HepG2 (cell line): ENCODE results near the gene GGT7. TPM values are rescaled to one million over a fixed set of nuclear protein-coding genes. Genes with fewer than 3 reads are reported as not detected.

ENCODE experiments used
- AKNA ChIP-seq: sonication (generic); formaldehyde crosslinking; IDR thresholded peaks from 2 replicates; pipeline ENCODE4 v1.4.0; 2020; ENCODE audit warnings: missing genetic modification reagents, borderline replicate concordance
- ATF4 ChIP-seq, 2 experiments: fragments of 450-650 bp in 1 of 2; sonication (generic) in 1 of 2; formaldehyde crosslinking; IDR thresholded peaks; 2 replicates each; pipeline versions ENCODE4 v1.5.0 to v1.8.0; 2020 to 2022; ENCODE audit warnings: mild to moderate bottlenecking in 1 of 2, missing genetic modification reagents in 1 of 2
- BORCS8-MEF2B ChIP-seq: sonication (generic); formaldehyde crosslinking; IDR thresholded peaks from 2 replicates; pipeline ENCODE4 v1.8.0; 2022; ENCODE audit warnings: mild to moderate bottlenecking, missing genetic modification reagents
- ETV6 ChIP-seq: sonication (generic); formaldehyde crosslinking; conservative IDR thresholded peaks from 2 replicates; pipeline ENCODE4 v1.4.0; 2020; ENCODE audit warnings: missing genetic modification reagents
- GATAD1 ChIP-seq: IDR thresholded peaks from 2 replicates; pipeline ENCODE4 v1.6.1; 2016; ENCODE audit warnings: missing genetic modification reagents, missing compliant biosample characterization
- GLI4 ChIP-seq: sonication (generic); formaldehyde crosslinking; IDR thresholded peaks from 2 replicates; pipeline ENCODE4 v1.5.1; 2020; ENCODE audit warnings: missing genetic modification reagents, mild to moderate bottlenecking, moderate library complexity, borderline replicate concordance
- HMGA1 ChIP-seq: sonication (generic); formaldehyde crosslinking; conservative IDR thresholded peaks from 2 replicates; pipeline ENCODE4 v1.4.0; 2020; ENCODE audit warnings: missing genetic modification reagents
- HNRNPLL ChIP-seq: fragments of 200-400 bp; formaldehyde crosslinking; IDR thresholded peaks from 2 replicates; pipeline ENCODE4 v1.6.1; 2017; ENCODE audit warnings: mild to moderate bottlenecking, low read depth, low read length; ENCODE audit not compliant: poor library complexity, severe bottlenecking
- HOXD1 ChIP-seq: sonication (generic); formaldehyde crosslinking; IDR thresholded peaks from 2 replicates; pipeline ENCODE4 v1.5.0; 2020; ENCODE audit warnings: missing genetic modification reagents
- KLF13 ChIP-seq: sonication (generic); formaldehyde crosslinking; IDR thresholded peaks from 2 replicates; pipeline ENCODE4 v1.4.0; 2020; ENCODE audit warnings: mild to moderate bottlenecking, missing genetic modification reagents
- NFIC ChIP-seq: IDR thresholded peaks from 2 replicates; pipeline ENCODE4 v1.6.1; 2012; ENCODE audit warnings: mild to moderate bottlenecking, low read length, inconsistent platforms
- RFX3 ChIP-seq: IDR thresholded peaks from 2 replicates; pipeline ENCODE4 v1.6.1; 2016; ENCODE audit warnings: missing biosample characterization, missing genetic modification reagents
- RFXANK ChIP-seq: IDR thresholded peaks from 2 replicates; pipeline ENCODE4 v1.6.1; 2016
- TRIM24 ChIP-seq: sonication (generic); formaldehyde crosslinking; IDR thresholded peaks from 2 replicates; pipeline ENCODE4 v1.8.0; 2022; ENCODE audit warnings: mild to moderate bottlenecking, missing genetic modification reagents
- ZNF329 ChIP-seq: sonication (generic); formaldehyde crosslinking; IDR thresholded peaks from 2 replicates; pipeline ENCODE4 v1.9.0; 2021; ENCODE audit warnings: low read depth, mild to moderate bottlenecking, missing genetic modification reagents
- polyA plus RNA-seq, 8 experiments: library from polyadenylated mRNA; depleted of rRNA in 3 of 8; stranded (reverse) in 7 of 8; unstranded in 1 of 8; fragments of >200 nt; fragmentation: Illumina TruSeq in 4 of 8; extraction: Trizol in 4 of 8; gene quantifications; 2 replicates each; pipeline versions ENCODE4 v1.2.1 to v1.2.3, GENCODE V29; 2011 to 2016; ENCODE audit warnings: low read depth in 4 of 8, missing spikeins in 1 of 8, mixed read lengths in 1 of 8; ENCODE audit not compliant: insufficient read depth in 1 of 8
- total RNA-seq, 5 experiments: library from RNA; depleted of rRNA; stranded (reverse); fragments of >200 nt; fragmentation: Illumina TruSeq; extraction: Trizol; gene quantifications; 2 replicates each; pipeline ENCODE4 v1.2.3, GENCODE V29; 2016; ENCODE audit warnings: low read depth in 1 of 5
- TF ChIP-seq, protein P1 (sequence below): sonication (generic); formaldehyde crosslinking; IDR thresholded peaks from 2 replicates; pipeline ENCODE4 v1.8.0; 2022; ENCODE audit warnings: mild to moderate bottlenecking, missing genetic modification reagents; ENCODE audit not compliant: insufficient replicate concordance
- TF ChIP-seq, protein P2 (sequence below): sonication (generic); formaldehyde crosslinking; IDR thresholded peaks from 2 replicates; pipeline ENCODE4 v1.5.1; 2020; ENCODE audit warnings: mild to moderate bottlenecking, missing genetic modification reagents

The GGT7 gene
- total and polyA plus RNA-seq, 2 of the 13 experiments (the other 11 are each of a cell fraction or from before 2014, with no cell fraction given), result 6.6 to 23.0 TPM

DNA sequence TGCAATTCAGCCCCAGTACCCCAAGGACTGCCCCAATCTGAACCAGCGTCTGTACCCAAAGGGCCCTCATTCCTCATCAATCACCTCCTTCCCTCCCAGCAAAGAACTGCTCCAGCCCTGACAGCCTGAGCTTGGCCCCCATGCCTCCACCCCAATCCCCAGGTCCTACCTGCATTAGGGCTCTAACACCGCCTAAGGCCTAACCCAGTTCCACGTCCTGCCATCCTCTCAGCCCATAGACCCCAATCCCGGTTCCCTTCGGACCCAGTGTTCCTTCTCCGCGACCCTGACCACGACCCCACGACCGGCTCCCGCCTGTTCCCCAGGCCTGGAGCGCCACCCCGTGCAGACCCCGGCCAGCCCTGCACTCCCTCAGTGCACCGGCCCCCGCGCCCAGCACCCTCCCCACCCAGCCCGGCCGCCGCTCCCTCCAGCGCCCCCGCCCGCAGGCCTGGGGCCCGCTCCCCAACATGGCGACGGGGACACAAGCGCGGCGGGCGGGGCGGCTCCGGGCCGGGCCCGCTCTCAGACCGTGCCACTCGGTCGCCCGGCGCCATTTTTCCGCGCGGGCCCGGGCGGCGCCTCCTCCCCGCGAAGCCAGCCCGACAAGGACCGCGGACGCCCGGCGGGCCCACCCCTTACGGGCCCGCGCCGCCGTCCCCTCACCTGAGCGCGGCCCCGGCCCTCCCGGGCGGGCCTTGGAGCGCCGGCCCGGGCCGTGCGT lies 47.7 kb downstream of the GGT7 start (continued):
- peak; percentile 72; the same call in 1 of the 2 replicates for TF ChIP-seq KLF13
- no peak for TF ChIP-seq HMGA1 (CRISPR knock-in tag)
- no peak for TF ChIP-seq RFX3 (CRISPR knock-in tag)
- TF ChIP-seq, protein P1, sequence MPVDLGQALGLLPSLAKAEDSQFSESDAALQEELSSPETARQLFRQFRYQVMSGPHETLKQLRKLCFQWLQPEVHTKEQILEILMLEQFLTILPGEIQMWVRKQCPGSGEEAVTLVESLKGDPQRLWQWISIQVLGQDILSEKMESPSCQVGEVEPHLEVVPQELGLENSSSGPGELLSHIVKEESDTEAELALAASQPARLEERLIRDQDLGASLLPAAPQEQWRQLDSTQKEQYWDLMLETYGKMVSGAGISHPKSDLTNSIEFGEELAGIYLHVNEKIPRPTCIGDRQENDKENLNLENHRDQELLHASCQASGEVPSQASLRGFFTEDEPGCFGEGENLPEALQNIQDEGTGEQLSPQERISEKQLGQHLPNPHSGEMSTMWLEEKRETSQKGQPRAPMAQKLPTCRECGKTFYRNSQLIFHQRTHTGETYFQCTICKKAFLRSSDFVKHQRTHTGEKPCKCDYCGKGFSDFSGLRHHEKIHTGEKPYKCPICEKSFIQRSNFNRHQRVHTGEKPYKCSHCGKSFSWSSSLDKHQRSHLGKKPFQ, result peak; percentile 5
- 0 out of 2 replicates have a peak, but pooled peaks have one; percentile 23 for TF ChIP-seq ZNF329 (CRISPR knock-in tag)
- no peak for TF ChIP-seq AKNA (CRISPR knock-in tag)
- no peak for TF ChIP-seq ATF4 (CRISPR knock-in tag; IDR thresholded peaks at IDR 0.05)
- no peak for TF ChIP-seq NFIC
- no peak for TF ChIP-seq TRIM24 (CRISPR knock-in tag)
- no peak; the same call in 1 of the 2 replicates for TF ChIP-seq BORCS8-MEF2B (CRISPR knock-in tag)
- 0 out of 2 replicates have a peak, but pooled peaks have one; percentile 20 for TF ChIP-seq ETV6 (CRISPR knock-in tag)
- no peak; the same call in 1 of the 2 replicates for TF ChIP-seq HOXD1 (CRISPR knock-in tag)
- 0 out of 2 replicates have a peak, but pooled peaks have one; percentile 10 for TF ChIP-seq GATAD1 (CRISPR knock-in tag)
- TF ChIP-seq RFXANK (CRISPR knock-in tag), result no peak
- TF ChIP-seq HNRNPLL, result peak; percentile 24
- peak; percentile 81; the same call in 1 of the 2 replicates for TF ChIP-seq GLI4 (CRISPR knock-in tag)
- TF ChIP-seq, protein P2, sequence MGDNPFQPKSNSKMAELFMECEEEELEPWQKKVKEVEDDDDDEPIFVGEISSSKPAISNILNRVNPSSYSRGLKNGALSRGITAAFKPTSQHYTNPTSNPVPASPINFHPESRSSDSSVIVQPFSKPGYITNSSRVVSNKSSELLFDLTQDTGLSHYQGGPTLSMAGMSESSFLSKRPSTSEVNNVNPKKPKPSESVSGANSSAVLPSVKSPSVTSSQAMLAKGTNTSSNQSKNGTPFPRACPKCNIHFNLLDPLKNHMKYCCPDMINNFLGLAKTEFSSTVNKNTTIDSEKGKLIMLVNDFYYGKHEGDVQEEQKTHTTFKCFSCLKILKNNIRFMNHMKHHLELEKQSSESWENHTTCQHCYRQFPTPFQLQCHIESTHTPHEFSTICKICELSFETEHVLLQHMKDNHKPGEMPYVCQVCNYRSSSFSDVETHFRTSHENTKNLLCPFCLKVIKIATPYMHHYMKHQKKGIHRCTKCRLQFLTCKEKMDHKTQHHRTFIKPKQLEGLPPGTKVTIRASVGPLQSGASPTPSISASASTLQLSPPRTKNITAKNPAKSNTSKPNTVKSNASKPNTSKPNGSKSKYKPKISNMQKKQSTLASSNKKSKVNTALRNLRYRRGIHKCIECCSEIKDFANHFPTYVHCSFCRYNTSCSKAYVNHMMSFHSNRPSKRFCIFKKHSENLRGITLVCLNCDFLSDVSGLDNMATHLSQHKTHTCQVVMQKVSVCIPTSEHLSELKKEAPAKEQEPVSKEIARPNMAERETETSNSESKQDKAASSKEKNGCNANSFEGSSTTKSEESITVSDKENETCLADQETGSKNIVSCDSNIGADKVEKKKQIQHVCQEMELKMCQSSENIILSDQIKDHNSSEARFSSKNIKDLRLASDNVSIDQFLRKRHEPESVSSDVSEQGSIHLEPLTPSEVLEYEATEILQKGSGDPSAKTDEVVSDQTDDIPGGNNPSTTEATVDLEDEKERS (CRISPR knock-in tag), result no peak
